ENCODE measurements around the gene PCK1. TPM values are rescaled to one million over a fixed set of nuclear protein-coding genes. Genes with fewer than 3 reads are reported as not detected.

The PCK1 gene
- total RNA-seq, 4 donors from 2014 or later: 2.2 to 6.3 (median 5.2) TPM

DNA sequence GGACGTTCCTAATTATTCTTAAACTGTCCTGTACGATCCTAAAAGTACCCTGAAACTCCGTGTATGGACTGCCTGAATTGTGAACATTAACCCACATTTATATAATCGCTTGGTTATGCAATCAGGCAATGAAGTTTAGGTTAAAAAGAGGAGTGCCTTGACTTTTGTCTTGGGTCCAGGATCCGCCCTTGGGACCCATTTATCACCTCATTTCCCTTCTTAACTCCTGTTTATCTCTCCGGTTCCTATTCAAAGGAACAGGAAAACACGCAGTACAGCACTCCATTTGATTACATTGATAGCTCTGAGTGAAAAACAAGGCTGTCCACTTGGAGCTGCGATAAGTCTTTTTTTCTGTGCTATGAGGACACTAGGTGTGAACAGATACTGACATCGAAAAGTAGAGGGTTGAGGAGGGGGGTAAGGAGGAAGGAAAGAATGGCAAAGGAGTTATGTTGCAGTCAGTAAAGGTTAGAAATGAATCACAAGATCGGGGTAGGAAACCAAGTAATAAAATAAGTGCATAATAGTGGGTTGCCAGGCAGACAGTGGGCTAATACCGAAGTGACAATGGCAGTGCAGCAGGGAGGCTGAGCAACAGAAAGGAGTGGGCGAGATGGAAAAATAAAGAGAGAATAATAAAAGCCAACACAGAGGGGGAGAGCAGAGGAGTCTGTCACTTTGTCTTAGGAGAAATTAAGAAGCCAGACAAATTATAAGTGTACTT is 15.9 kb upstream of the PCK1 start:
- no peak for DNase-seq (ENCODE audit: low spot score in 2 of 2)
- H3K4me1 ChIP-seq: peaks cover 6% of the 10 kb centered on the region
- no peaks in the 10 kb centered on the region for H3K36me3 ChIP-seq
- 49% methylated on average over 12 of the region's 12 CpGs for WGBS
- H3K4me3 ChIP-seq: no peak overlapping the region
- H3K27me3 ChIP-seq: peaks cover 6% of the 10 kb centered on the region
- TF ChIP-seq EP300 (IDR thresholded peaks at IDR 0.05): no peak
- TF ChIP-seq POLR2A (IDR thresholded peaks at IDR 0.05): no peak
- no peak for TF ChIP-seq POLR2AphosphoS5 (IDR thresholded peaks at IDR 0.05)
- no peak for TF ChIP-seq CTCF (IDR thresholded peaks at IDR 0.05)
- no peak overlapping the region for H3K27ac ChIP-seq
- H3K9me3 ChIP-seq: no peaks in the 10 kb centered on the region

DNA sequence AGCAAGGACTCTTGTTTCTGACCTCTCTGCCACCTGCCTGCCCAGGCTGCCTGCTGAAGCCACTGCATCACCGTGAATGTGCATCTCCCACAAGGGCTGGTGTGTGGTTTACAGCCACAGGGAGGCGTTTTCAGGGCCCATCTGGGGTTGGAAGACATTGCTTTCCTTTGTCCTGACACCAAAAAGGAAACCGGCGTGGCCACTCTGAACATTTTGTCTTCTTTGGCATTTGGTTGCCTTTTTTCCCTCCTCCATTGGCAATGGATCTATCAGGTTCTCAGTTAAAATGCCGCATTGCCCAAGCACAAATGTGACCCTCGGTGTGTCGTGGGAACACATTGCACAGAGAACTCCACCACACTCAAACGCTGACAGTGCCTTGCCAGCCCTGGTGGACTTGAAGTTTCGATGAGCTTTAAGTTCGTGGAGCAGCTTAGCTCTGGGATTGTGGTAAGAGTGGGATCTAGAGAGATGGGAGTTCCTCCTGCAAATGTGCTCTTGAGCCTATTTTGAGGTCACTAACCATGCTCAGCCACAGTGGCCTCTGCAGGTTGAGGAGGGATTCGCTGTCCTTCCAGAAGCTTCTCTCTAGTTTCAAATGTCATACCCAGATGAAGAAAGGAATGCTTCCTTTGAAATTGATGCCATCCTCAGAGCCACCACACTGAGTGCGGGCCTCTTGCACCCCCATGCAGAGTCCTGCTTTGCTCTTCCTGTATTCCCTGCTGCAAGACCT is 14.8 kb upstream of the PCK1 start:
- Histone ChIP-seq H3K36me3 (no peaks in the 10 kb centered on the region), H3K27ac (no peak overlapping the region), H3K27me3 (peaks cover 9% of the 10 kb centered on the region), H3K9me3 (no peaks in the 10 kb centered on the region), H3K4me3 (no peak overlapping the region), H3K4me1 (peaks cover 6% of the 10 kb centered on the region)
- no peak for DNase-seq (ENCODE audit: low spot score in 2 of 2)
- TF ChIP-seq CTCF (IDR thresholded peaks at IDR 0.05): no peak
- TF ChIP-seq EP300 (IDR thresholded peaks at IDR 0.05): no peak
- TF ChIP-seq POLR2A (IDR thresholded peaks at IDR 0.05): no peak
- TF ChIP-seq POLR2AphosphoS5 (IDR thresholded peaks at IDR 0.05): no peak
- WGBS: 80% methylated on average over 12 of the region's 12 CpGs

GRCh38 chr20:57546956-57547649 is 13.8 kb upstream of the PCK1 start:
- H3K9me3 ChIP-seq: no peaks in the 10 kb centered on the region
- peaks cover 9% of the 10 kb centered on the region for H3K27me3 ChIP-seq
- peaks cover 6% of the 10 kb centered on the region for H3K4me1 ChIP-seq
- no peak for TF ChIP-seq CTCF (IDR thresholded peaks at IDR 0.05)
- no peak for TF ChIP-seq POLR2AphosphoS5 (IDR thresholded peaks at IDR 0.05)
- TF ChIP-seq EP300 (IDR thresholded peaks at IDR 0.05): no peak
- no peak for TF ChIP-seq POLR2A (IDR thresholded peaks at IDR 0.05)
- no peak overlapping the region for H3K27ac ChIP-seq
- H3K36me3 ChIP-seq: no peaks in the 10 kb centered on the region
- WGBS: 49% methylated on average over 8 of the region's 8 CpGs
- DNase-seq (ENCODE audit: low spot score in 2 of 2): no peak
- H3K4me3 ChIP-seq: no peak overlapping the region

DNA sequence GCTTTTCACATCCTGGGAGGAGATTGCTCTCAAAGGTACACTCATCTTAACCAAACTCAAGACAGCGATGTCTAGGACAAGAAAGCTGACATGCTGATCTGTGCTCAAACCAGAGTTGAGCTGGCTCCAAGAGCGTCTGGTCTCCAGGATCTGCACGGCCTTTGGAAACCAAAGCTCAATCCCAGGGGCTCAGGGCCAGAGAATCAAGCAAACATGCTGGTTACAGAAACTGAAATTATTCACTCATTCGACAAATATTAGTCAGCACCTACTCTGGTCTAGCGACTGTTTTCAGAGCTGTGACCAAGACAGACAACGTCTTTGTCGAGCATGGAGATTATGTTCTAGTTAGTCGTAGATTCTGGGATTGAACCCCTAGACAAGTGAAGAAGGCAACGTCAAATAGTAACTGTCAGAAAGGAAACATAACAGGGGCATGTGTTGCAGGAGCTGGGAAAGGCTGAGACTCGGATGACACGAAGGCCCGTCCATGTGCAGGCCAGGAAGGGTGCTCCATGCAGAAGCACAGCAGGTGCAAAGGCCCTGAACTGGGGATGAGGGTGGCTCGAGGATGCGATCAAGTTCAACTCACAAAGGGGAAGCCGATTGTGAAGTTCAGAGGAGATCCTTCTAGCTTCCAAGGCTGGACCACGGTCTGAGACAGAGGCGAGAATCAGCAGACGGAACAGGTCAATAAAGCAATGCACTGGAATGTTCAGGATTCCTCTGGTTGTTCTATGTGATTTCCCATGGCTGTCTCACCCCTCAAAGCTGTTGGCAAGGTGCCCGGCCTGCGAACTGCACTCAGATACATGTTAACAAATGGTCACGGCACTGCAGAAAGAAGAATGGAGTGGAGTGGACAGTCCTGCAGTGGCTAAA is 12.5 kb upstream of the PCK1 start:
- peaks cover 6% of the 10 kb centered on the region for H3K4me1 ChIP-seq

More for the DNA sequence above, 12.5 kb upstream of the PCK1 start:
- H3K27me3 ChIP-seq: peaks cover 9% of the 10 kb centered on the region
- H3K4me3 ChIP-seq: no peak overlapping the region
- TF ChIP-seq EP300 (IDR thresholded peaks at IDR 0.05): no peak
- TF ChIP-seq POLR2AphosphoS5 (IDR thresholded peaks at IDR 0.05): no peak
- TF ChIP-seq CTCF (IDR thresholded peaks at IDR 0.05): no peak
- no peak for TF ChIP-seq POLR2A (IDR thresholded peaks at IDR 0.05)
- WGBS: 80% methylated on average over 21 of the region's 21 CpGs
- no peaks in the 10 kb centered on the region for H3K36me3 ChIP-seq
- no peak overlapping the region for H3K27ac ChIP-seq
- no peaks in the 10 kb centered on the region for H3K9me3 ChIP-seq
- DNase-seq (ENCODE audit: low spot score in 2 of 2): no peak

Data from suprapubic skin (tissue), 4 donors.